Liver (tissue), 9 donors: ENCODE measurements around the gene VASN. TPM values are rescaled to one million over a fixed set of nuclear protein-coding genes. Genes with fewer than 3 reads are reported as not detected.

Experiments used
- DNase-seq: peaks from one replicate; pipeline ENCODE4 v3.0.0-alpha.2; 2017; ENCODE audit warnings: low spot score
- H3K27ac ChIP-seq, 2 donors: one replicate each; pipeline ENCODE4 v1.7.0; 2013; ENCODE audit warnings: inconsistent platforms in 2 of 2, low read length in 2 of 2, control low read depth in 1 of 2, low read depth in 1 of 2, mild to moderate bottlenecking in 1 of 2
- H3K27me3 ChIP-seq, 4 donors: one replicate each; pipeline versions ENCODE4 v1.6.1 to v1.7.0; 2013; ENCODE audit warnings: low read length in 3 of 4, inconsistent platforms in 1 of 4, mild to moderate bottlenecking in 1 of 4, moderate library complexity in 1 of 4; ENCODE audit not compliant: control insufficient read depth in 4 of 4, insufficient read depth in 4 of 4
- H3K36me3 ChIP-seq, 4 donors: one replicate each; pipeline versions ENCODE4 v1.6.1 to v1.7.0; 2013; ENCODE audit warnings: low read length in 3 of 4, mild to moderate bottlenecking in 3 of 4, low read depth in 1 of 4, moderate library complexity in 1 of 4; ENCODE audit not compliant: control insufficient read depth in 4 of 4, insufficient read depth in 3 of 4
- H3K4me1 ChIP-seq, 4 donors: one replicate each; pipeline versions ENCODE4 v1.6.1 to v1.7.0; 2013; ENCODE audit warnings: low read length in 3 of 4, mild to moderate bottlenecking in 3 of 4, moderate library complexity in 1 of 4; ENCODE audit not compliant: control insufficient read depth in 4 of 4, insufficient read depth in 4 of 4
- H3K4me3 ChIP-seq, 3 donors: one replicate each; pipeline versions ENCODE4 v1.6.1 to v1.7.0; 2013; ENCODE audit warnings: low read length in 3 of 3, control low read depth in 1 of 3, low read depth in 1 of 3, mild to moderate bottlenecking in 1 of 3
- H3K9ac ChIP-seq, 2 donors: one replicate each; pipeline ENCODE4 v1.7.0; 2013; ENCODE audit warnings: low read length in 2 of 2, mild to moderate bottlenecking in 2 of 2, moderate library complexity in 2 of 2, control low read depth in 1 of 2, low read depth in 1 of 2
- H3K9me3 ChIP-seq, 4 donors: one replicate each; pipeline versions ENCODE4 v1.6.1 to v1.7.0; 2013; ENCODE audit warnings: low read length in 3 of 4; ENCODE audit not compliant: control insufficient read depth in 4 of 4
- CTCF ChIP-seq: fragments of 150-350 bp; IDR thresholded peaks from 2 replicates; pipeline ENCODE4 v1.5.1; 2017; ENCODE audit warnings: improper control_type of control experiment, low read depth, low read length; ENCODE audit not compliant: missing input control
- EGR1 ChIP-seq, 2 donors: IDR thresholded peaks; 2 replicates each; pipeline ENCODE4 v1.6.1; 2016 to 2018; ENCODE audit warnings: antibody characterized with exemption in 2 of 2, low read depth in 2 of 2
- FOXA1 ChIP-seq: IDR thresholded peaks from 2 replicates; pipeline ENCODE4 v1.6.1; 2016; ENCODE audit warnings: antibody characterized with exemption
- GABPA ChIP-seq, 2 donors: IDR thresholded peaks in 1 of 2; conservative IDR thresholded peaks in 1 of 2; 2 replicates each; pipeline ENCODE4 v1.6.1; 2016; ENCODE audit warnings: antibody characterized with exemption in 2 of 2, mild to moderate bottlenecking in 1 of 2, moderate library complexity in 1 of 2
- HNF4A ChIP-seq, 2 donors: conservative IDR thresholded peaks; 2 replicates each; pipeline ENCODE4 v1.6.1; 2016; ENCODE audit warnings: antibody characterized with exemption in 2 of 2, mild to moderate bottlenecking in 2 of 2
- JUND ChIP-seq, 2 donors: IDR thresholded peaks; 2 replicates each; pipeline ENCODE4 v1.6.1; 2016; ENCODE audit warnings: antibody characterized with exemption in 2 of 2
- MAX ChIP-seq: IDR thresholded peaks from 2 replicates; pipeline ENCODE4 v1.6.1; 2016; ENCODE audit warnings: antibody characterized with exemption
- RAD21 ChIP-seq, 2 donors: IDR thresholded peaks; 2 replicates each; pipeline ENCODE4 v1.6.1; 2016; ENCODE audit warnings: antibody characterized with exemption in 2 of 2, mild to moderate bottlenecking in 2 of 2
- REST ChIP-seq: IDR thresholded peaks from 2 replicates; pipeline ENCODE4 v1.6.1; 2016; ENCODE audit warnings: antibody characterized with exemption, mild to moderate bottlenecking
- RXRA ChIP-seq, 2 donors: IDR thresholded peaks; 2 replicates each; pipeline ENCODE4 v1.6.1; 2017 to 2018; ENCODE audit warnings: antibody characterized with exemption in 2 of 2, mild to moderate bottlenecking in 1 of 2
- SP1 ChIP-seq: IDR thresholded peaks from 2 replicates; pipeline ENCODE4 v1.6.1; 2018; ENCODE audit warnings: antibody characterized with exemption, mild to moderate bottlenecking
- TAF1 ChIP-seq: conservative IDR thresholded peaks from 2 replicates; pipeline ENCODE4 v1.6.1; 2016; ENCODE audit warnings: antibody characterized with exemption, mild to moderate bottlenecking
- WGBS: extraction: QIAGEN DNeasy Blood & Tissue Kit; methylation state at CpG from one replicate; pipeline ENCODE4 v1.1.7; 2013; 5-methylcytosine and 5-hydroxymethylcytosine counted together
- polyA plus RNA-seq, 2 donors: library from polyadenylated mRNA; stranded (reverse) in 1 of 2; unstranded in 1 of 2; fragments of 200-250 nt in 1 of 2; fragments of >200 nt in 1 of 2; fragmentation: Nextera tagmentation in 1 of 2; extraction: Ambion mirVana in 1 of 2; gene quantifications; one replicate each; pipeline versions ENCODE4 v1.2.1 to v1.2.3, GENCODE V29; 2013 to 2015
- total RNA-seq, 2 donors: library from RNA; depleted of rRNA; stranded (reverse); fragments of >200 nt; gene quantifications; one replicate each; pipeline ENCODE4 v1.2.3, GENCODE V29; 2014
- TF ChIP-seq, protein P1 (sequence below): IDR thresholded peaks from 2 replicates; pipeline ENCODE4 v1.6.1; 2016; ENCODE audit warnings: antibody characterized with exemption
- donor health status: healthy.
- donor health status: healthy.
- donor health status: healthy.
- donor health status: healthy.
- donor health status: healthy.

VASN gene
- total and polyA plus RNA-seq, 4 donors = 6.2 to 26.9 (median 21.2) TPM

GRCh38 chr16:4380119-4381063 is 8.7 kb downstream of the VASN start:
- DNase-seq = no peak
- Histone ChIP-seq H3K36me3 (peaks cover 0 to 17% (median 7%) of the 10 kb centered on the region in 4 donors), H3K27ac (peak overlapping the region in 1 of 2 donors; percentile 18), H3K4me1 (peaks cover 14 to 48% (median 35%) of the 10 kb centered on the region in 4 donors), H3K9me3 (no peaks in the 10 kb centered on the region), H3K27me3 (no peaks in the 10 kb centered on the region), H3K4me3 (no peak overlapping the region), H3K9ac (no peak overlapping the region)
- TF ChIP-seq JUND (IDR thresholded peaks at IDR 0.05) = no peak
- TF ChIP-seq FOXA1 = no peak
- TF ChIP-seq RXRA (IDR thresholded peaks at IDR 0.05) = no peak
- TF ChIP-seq EGR1 (IDR thresholded peaks at IDR 0.05; ENCODE audit: low read depth in 2 of 2) = no peak
- TF ChIP-seq TAF1 = no peak
- TF ChIP-seq HNF4A (conservative IDR thresholded peaks at IDR 0.05) = no peak
- no peak for TF ChIP-seq MAX
- TF ChIP-seq, protein P1, sequence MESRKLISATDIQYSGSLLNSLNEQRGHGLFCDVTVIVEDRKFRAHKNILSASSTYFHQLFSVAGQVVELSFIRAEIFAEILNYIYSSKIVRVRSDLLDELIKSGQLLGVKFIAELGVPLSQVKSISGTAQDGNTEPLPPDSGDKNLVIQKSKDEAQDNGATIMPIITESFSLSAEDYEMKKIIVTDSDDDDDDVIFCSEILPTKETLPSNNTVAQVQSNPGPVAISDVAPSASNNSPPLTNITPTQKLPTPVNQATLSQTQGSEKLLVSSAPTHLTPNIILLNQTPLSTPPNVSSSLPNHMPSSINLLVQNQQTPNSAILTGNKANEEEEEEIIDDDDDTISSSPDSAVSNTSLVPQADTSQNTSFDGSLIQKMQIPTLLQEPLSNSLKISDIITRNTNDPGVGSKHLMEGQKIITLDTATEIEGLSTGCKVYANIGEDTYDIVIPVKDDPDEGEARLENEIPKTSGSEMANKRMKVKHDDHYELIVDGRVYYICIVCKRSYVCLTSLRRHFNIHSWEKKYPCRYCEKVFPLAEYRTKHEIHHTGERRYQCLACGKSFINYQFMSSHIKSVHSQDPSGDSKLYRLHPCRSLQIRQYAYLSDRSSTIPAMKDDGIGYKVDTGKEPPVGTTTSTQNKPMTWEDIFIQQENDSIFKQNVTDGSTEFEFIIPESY = no peak
- TF ChIP-seq RAD21 (IDR thresholded peaks at IDR 0.05) = no peak
- no peak for TF ChIP-seq SP1
- TF ChIP-seq GABPA (IDR thresholded peaks at IDR 0.05 in 1 of 2, conservative IDR thresholded peaks at IDR 0.05 in 1 of 2) = no peak
- TF ChIP-seq CTCF = no peak
- no peak for TF ChIP-seq REST
- WGBS = 83% methylated on average over 26 of the region's 26 CpGs
